CD4-positive, alpha-beta T cell treated with Interleukin-6 for 4 hours (primary cell): ENCODE data around the gene PATZ1.
"Not testable (repeated sequence)": the region's sequence is repeated elsewhere in the genome, so short reads cannot be mapped to it uniquely, and the experiment has no call there.

Source experiments
- DNase-seq: peaks from one replicate; pipeline ENCODE4 v3.0.0-alpha.2; 2020; ENCODE audit warnings: mixed read lengths

Gene PATZ1

DNA sequence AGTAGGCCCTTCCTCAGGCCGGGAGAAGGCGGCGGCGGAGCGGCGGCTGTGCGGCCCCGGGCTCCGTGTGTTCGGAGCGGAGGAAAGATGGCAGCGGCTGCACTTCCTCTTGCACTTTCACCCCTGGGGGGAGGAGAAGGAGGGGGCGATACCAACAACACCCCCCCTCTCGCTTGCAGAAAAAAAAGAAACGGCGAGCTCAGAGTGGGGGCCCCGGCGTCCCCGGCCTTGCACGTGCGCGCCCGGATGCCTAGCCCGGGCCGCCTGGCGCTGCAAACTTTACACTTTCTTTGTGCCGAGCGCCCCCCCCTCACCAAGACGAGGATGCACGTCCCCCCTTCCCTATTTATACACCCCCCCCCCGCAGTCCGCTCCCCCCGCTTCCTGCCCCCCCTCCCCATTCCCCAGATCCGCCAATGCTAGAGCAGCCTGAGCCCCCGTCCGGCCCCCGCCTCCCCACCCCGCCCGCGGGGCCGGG lies at the start of gene PATZ1:
Gene PATZ1 (minus strand): TSS at position 92 of the 478 bp plus-strand sequence. CDS start 744 bp downstream, outside the sequence.
- DNase-seq, result peak; percentile 83

- DNase-seq, result no peak
Measured at GRCh38 chr22:31394326-31394725, 48.2 kb upstream of the PATZ1 start.

DNA sequence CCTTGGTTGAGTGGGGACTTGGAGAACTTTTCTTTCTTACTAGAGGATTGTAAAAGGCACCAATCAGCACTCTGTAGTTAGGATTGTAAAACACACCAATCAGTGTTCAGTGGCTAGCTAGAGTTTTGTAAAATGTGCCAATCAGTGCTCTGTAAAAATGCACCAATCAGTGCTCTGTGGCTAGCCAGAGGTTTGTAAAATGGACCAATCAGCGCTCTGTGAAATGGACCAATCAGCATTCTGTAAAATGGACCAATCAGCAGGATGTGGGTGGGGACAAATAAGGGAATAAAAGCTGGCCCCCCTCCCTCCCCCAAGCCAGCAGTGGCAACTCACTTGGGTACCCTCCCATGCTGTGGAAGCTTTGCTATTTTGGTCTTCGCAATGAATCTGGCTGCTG lies 47.7 kb upstream of the PATZ1 start:
- no peak for DNase-seq

- DNase-seq, result not testable (repeated sequence)
Measured at GRCh38 chr22:31378651-31379050, 32.5 kb upstream of the PATZ1 start.

- DNase-seq, result no peak
Measured at GRCh38 chr22:31378123-31378522, 32.0 kb upstream of the PATZ1 start.

- DNase-seq, result no peak
Measured at GRCh38 chr22:31377612-31378011, 31.5 kb upstream of the PATZ1 start.

DNA sequence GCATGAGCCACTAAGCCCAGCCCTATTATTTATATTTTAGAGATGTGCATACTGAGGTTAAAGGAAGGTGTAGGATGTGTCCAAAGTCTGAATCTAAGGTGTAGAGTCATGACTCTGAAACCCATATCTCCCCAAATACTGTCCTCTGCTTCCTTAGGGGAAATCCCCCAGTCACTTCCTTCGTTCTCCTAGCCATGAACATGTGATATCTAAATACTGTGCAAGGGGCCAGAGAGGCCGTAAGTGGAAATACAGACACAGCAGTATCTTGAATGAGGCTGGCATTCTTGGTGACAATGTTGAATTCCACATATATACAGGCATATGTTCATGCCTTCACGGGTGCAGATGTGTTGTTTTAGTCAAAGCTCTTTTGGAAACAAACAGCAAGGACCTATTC lies 21.3 kb upstream of the PATZ1 start:
- DNase-seq, result no peak

- DNase-seq, result no peak
Measured at GRCh38 chr22:31363885-31364465, 17.8 kb upstream of the PATZ1 start.

DNA sequence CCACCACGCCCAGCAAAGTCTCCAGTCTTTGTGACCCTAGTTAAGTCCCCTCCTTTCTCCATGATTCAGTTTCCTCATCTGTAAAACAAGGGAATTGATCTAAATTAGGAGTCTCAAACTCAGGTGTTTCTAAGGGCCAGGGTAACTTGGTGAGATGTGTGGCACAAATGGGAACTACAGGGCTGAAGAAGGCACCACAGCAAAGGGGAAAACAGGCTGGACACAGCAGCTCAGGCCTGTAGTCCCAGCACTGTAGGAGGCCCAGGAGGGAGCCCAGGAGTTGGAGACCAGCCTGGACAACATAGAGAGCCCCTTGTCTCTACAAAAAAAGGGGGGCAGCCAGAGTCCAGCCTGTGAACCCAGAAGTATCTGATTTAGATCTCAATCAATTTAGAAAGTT lies 15.6 kb upstream of the PATZ1 start:
- DNase-seq, result no peak

DNA sequence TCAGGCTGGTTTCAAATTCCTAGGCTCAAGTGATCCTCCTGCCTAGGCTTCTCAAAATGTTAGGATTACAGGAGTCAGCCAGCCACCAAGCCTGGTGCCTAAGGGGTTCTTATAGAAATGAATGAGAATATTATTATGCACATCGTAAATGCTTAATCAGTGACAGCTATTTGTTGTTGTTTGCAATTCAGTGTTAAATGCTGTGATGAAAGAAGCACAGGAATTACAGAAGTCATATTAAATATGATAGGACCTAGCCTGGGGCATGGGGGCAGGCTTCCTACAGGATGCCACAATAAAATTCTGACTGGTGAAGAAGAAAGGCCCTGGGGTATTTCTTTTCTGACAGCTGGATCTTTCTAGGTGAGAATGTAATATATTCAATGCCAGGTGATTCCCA lies 13.9 kb upstream of the PATZ1 start:
- no peak for DNase-seq

DNA sequence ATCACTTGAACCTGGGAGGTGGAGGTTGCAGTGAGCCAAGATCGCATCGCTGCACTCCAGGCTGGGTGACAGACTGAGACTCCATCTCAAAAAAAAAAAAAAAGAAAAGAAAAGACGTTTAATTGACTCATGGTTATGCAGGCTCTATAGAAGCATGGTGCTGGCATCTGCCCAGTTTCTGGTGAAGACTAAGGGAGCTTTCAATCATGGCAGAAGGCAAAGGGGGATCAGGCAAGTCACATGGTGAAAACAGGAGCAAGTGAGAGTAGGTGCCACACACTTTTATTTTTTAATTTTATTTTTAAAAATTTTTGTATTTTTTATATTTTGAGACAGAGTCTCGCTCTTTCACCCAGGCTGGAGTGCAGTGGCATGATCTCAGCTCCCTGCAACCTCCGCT lies 8.4 kb upstream of the PATZ1 start:
- no peak for DNase-seq

DNA sequence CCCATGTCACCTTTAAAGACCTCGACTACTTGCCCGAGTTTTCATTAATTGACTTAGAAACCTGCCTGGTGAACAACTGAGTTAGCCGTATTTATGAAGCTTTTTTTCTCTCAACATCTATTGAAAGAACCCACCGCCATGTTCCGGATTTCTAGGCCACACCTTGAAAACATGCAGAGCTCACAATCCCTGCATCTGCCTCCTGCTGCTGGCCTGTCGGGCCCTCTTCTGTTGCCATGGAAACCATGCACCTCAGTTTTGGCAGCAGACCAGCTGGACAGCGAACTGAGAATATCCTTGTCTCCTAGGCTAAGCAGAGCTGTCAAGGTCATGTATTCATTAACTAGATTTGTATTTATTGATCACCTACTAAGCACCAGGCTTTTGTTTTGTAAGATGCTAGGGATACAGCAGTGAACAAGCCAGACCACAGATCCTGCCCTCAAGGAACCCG lies 4.3 kb upstream of the PATZ1 start:
- DNase-seq, result no peak

GRCh38 chr22:31349960-31350359 lies 3.8 kb upstream of the PATZ1 start:
- DNase-seq, result no peak

GRCh38 chr22:31348766-31349165 lies 2.6 kb upstream of the PATZ1 start:
- DNase-seq, result no peak

GRCh38 chr22:31348009-31348337 lies 1.8 kb upstream of the PATZ1 start:
- not testable (repeated sequence) for DNase-seq

GRCh38 chr22:31347251-31348008 lies 1.3 kb upstream of the PATZ1 start:
- DNase-seq, result peak; percentile 62

- DNase-seq, result no peak
Measured at GRCh38 chr22:31346733-31347250, 646 bp upstream of the PATZ1 start.

DNA sequence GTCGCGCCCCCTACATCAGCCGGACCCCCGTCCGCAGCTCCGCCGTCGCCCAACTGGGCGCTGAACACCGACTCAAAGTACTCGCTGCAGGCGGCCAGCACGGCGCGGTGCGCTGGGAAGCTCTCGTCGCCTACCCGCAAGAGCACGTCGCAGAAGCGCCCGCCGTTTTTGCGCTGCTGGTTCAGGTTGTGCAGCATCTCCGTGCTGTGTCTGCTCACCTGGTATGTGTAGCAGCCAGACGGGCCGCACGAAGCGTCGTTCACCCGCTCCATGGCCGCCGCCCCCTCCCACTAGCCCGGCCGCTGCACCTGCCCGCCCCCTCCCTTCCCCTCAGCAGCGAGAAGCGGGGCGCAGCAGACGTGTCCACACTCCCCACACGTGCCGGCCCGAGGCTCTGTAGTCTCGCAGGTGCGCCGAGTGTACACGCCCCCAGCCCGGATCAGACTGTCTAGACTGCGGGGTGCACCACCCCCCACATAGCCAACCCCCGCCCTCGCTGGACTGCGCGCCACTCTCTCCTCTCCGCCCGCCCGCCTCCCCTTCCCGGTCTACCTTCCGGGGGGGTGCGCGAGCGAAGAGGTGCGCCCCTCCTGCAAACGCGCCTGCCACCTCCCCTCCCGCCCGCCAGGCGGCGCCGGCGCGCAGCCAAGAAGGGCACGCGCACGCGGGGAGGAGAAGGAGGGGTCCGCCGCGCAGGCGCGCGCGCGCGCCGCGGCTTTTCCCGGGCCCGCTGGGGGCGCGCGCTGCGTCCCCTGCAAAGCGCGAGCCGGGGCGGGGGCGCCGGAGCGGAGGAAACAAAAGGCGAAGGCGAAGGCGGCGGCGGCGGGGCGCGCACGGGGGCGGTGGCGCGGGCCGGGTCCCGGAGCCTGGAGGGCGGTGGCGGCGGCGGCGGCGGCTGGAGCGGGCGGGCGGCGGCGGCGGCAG lies 553 bp downstream of the PATZ1 start:
- peak; percentile 92 for DNase-seq

DNA sequence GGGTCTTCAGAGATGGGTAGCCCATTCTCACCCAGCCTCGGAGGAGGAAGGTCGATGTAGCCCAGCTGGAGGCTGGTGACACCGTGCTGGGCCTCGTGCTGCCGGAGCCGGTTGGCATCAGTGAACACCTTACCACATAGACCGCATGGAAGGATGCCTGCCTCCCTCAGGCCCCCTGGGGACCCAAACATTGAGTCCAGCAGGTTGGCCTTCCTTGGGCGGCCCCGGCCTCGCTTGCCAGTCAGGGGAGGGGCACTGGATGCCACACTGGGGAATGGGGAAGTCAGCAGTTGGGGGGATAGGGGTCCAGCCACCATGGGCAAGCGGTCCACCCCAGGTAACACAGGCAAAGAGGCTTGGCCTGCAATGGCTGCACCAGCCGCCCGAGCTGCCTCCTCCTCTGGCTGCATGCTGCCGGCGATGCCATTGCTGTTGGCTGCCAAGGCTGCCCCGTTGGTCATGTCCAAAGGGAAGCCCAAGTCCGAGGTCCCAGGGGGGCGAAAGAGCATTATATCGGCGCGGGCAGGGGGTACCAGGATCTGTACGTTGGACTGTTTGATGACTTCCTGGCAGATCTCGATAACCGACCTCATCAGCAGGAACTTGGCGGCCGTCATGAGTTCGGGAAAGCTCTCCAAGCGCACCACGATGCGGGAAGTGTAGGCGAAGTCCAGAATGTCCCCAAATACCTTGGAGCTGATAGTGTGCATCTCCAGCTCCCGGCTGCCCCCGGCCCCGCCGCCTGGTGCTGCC lies 1.4 kb downstream of the PATZ1 start:
- peak; percentile 42 for DNase-seq

GRCh38 chr22:31344256-31344577 lies 1.9 kb downstream of the PATZ1 start:
- DNase-seq, result no peak

- peak; percentile 35 for DNase-seq
Measured at GRCh38 chr22:31343235-31344191, 2.6 kb downstream of the PATZ1 start.
